Prostate gland (tissue), 2 donors: ENCODE results near the gene COL4A6. TPM values are rescaled to one million over a fixed set of nuclear protein-coding genes. Genes with fewer than 3 reads are reported as not detected.

Source experiments
- DNase-seq: peaks from one replicate; pipeline ENCODE4 v3.0.0-alpha.2; 2019; ENCODE audit warnings: low spot score
- H3K27ac ChIP-seq, 2 donors: fragments of 200-600 bp; sonication (generic); 2 replicates each; pipeline ENCODE4 v1.5.1; 2017 to 2019
- H3K27me3 ChIP-seq: fragments of 200-600 bp; sonication (generic); replicated peaks from 2 replicates; pipeline ENCODE4 v1.5.1; 2019; ENCODE audit not compliant: insufficient read depth
- H3K36me3 ChIP-seq, 2 donors: fragments of 200-600 bp; sonication (generic); 1 replicate in 1 of 2; 2 replicates in 1 of 2; pipeline versions ENCODE4 v1.5.1 to v1.8.1; 2017 to 2019
- H3K4me1 ChIP-seq: fragments of 200-600 bp; sonication (generic); replicated peaks from 2 replicates; pipeline ENCODE4 v1.5.1; 2019
- H3K4me3 ChIP-seq, 2 donors: fragments of 200-600 bp; sonication (generic); 2 replicates each; pipeline ENCODE4 v1.5.1; 2017 to 2019
- H3K9me3 ChIP-seq: fragments of 200-600 bp; sonication (generic); 2 replicates; pipeline ENCODE4 v1.5.1; 2017
- CTCF ChIP-seq, 4 experiments: fragments of 200-600 bp in 2 of 4; fragments of 450-650 bp in 2 of 4; sonication (generic) in 2 of 4; IDR thresholded peaks; 1 replicate in 3 of 4; 2 replicates in 1 of 4; pipeline ENCODE4 v1.5.1; 2016 to 2019; ENCODE audit warnings: antibody characterized with exemption in 4 of 4, mild to moderate bottlenecking in 2 of 4, moderate library complexity in 2 of 4
- POLR2A ChIP-seq: fragments of 450-650 bp; IDR thresholded peaks from one replicate; pipeline ENCODE4 v1.6.1; 2016; ENCODE audit warnings: antibody characterized with exemption, mild to moderate bottlenecking
- POLR2AphosphoS5 ChIP-seq: sonication (generic); formaldehyde crosslinking; IDR thresholded peaks from one replicate; pipeline ENCODE4 v1.6.1; 2017; ENCODE audit warnings: antibody characterized with exemption
- WGBS: methylation state at CpG from one replicate; pipeline ENCODE4 v1.1.5; 2018; 5-methylcytosine and 5-hydroxymethylcytosine counted together
- intact Hi-C: fragments of 100-400 bp; cut with DNase I; formaldehyde crosslinking; loops from one replicate; pipeline ENCODE4 v1.14.2; 2022
- total RNA-seq, 2 donors: library from RNA; depleted of rRNA; stranded (reverse); fragments of >200 nt; gene quantifications; one replicate each; pipeline ENCODE4 v1.1.0, GENCODE V29; 2016

The COL4A6 gene
- total RNA-seq, 2 donors from 2014 or later = 13.5 to 16.7 TPM

GRCh38 chrX:108123591-108124366 is 314.4 kb downstream of the COL4A6 start:
- no peak for DNase-seq
- no peak overlapping the region for H3K4me3 ChIP-seq
- no peaks in the 10 kb centered on the region for H3K9me3 ChIP-seq
- TF ChIP-seq POLR2AphosphoS5 (no peak), POLR2A (no peak), CTCF (IDR thresholded peaks at IDR 0.05) (no peak)
- intact Hi-C loops = no loop called here
- H3K4me1 ChIP-seq = no peaks in the 10 kb centered on the region
- H3K27me3 ChIP-seq = no peaks in the 10 kb centered on the region
- 98% methylated on average over 3 of the region's 3 CpGs for WGBS
- H3K36me3 ChIP-seq = no peaks in the 10 kb centered on the region
- H3K27ac ChIP-seq = no peak overlapping the region

GRCh38 chrX:108122748-108123147 is 315.5 kb downstream of the COL4A6 start:
- Histone ChIP-seq H3K4me1 (no peaks in the 10 kb centered on the region), H3K27ac (no peak overlapping the region), H3K4me3 (no peak overlapping the region), H3K36me3 (no peaks in the 10 kb centered on the region), H3K9me3 (no peaks in the 10 kb centered on the region), H3K27me3 (no peaks in the 10 kb centered on the region)
- DNase-seq = no peak
- 32% methylated on average over 2 of the region's 2 CpGs for WGBS
- intact Hi-C loops = no loop called here
- TF ChIP-seq POLR2AphosphoS5 (no peak), POLR2A (no peak), CTCF (IDR thresholded peaks at IDR 0.05) (no peak)

GRCh38 chrX:108121291-108121690 is 316.9 kb downstream of the COL4A6 start:
- Histone ChIP-seq H3K4me1 (no peaks in the 10 kb centered on the region), H3K9me3 (no peaks in the 10 kb centered on the region), H3K27ac (no peak overlapping the region), H3K27me3 (no peaks in the 10 kb centered on the region), H3K4me3 (no peak overlapping the region), H3K36me3 (no peaks in the 10 kb centered on the region)
- TF ChIP-seq POLR2AphosphoS5 (no peak), POLR2A (no peak), CTCF (IDR thresholded peaks at IDR 0.05) (no peak)
- no peak for DNase-seq
- WGBS = 51% methylated on average over 3 of the region's 3 CpGs
- intact Hi-C loops = no loop called here

- intact Hi-C loops = no loop called here
- 20% methylated on average over 3 of the region's 3 CpGs for WGBS
- DNase-seq = no peak
- Histone ChIP-seq H3K27ac (no peak overlapping the region), H3K4me1 (no peaks in the 10 kb centered on the region), H3K9me3 (no peaks in the 10 kb centered on the region), H3K36me3 (no peaks in the 10 kb centered on the region), H3K27me3 (no peaks in the 10 kb centered on the region), H3K4me3 (no peak overlapping the region)
- TF ChIP-seq POLR2A (no peak), CTCF (IDR thresholded peaks at IDR 0.05) (no peak)
Measured at GRCh38 chrX:108117988-108118387, 320.2 kb downstream of the COL4A6 start.

- no peak for DNase-seq
- no peak overlapping the region for H3K4me3 ChIP-seq
- no peak for TF ChIP-seq POLR2A
- TF ChIP-seq CTCF (IDR thresholded peaks at IDR 0.05) = no peak
- TF ChIP-seq POLR2AphosphoS5 = no peak
- intact Hi-C loops = no loop called here
- no peaks in the 10 kb centered on the region for H3K27me3 ChIP-seq
- no peak overlapping the region for H3K27ac ChIP-seq
- no peaks in the 10 kb centered on the region for H3K9me3 ChIP-seq
- no peaks in the 10 kb centered on the region for H3K4me1 ChIP-seq
- H3K36me3 ChIP-seq = no peaks in the 10 kb centered on the region
Measured at GRCh38 chrX:108114541-108114940, 323.7 kb downstream of the COL4A6 start.
